Choroid plexus epithelial cell (primary cell): ENCODE data around the gene C3orf80.

Source experiments
- DNase-seq: peaks from one replicate; pipeline ENCODE4 v3.0.0-alpha.2; 2010; ENCODE audit warnings: low read depth
- H3K4me3 ChIP-seq: 2 replicates; pipeline ENCODE4 v1.5.1; 2011; ENCODE audit warnings: low read depth, mild to moderate bottlenecking, control low read depth, low read length, moderate library complexity
- TF ChIP-seq, protein P1 (sequence below): conservative IDR thresholded peaks from 2 replicates; pipeline ENCODE4 v1.5.1; 2011; ENCODE audit warnings: low read depth, mild to moderate bottlenecking, control low read depth, inconsistent platforms, low read length, moderate library complexity

Gene C3orf80

DNA sequence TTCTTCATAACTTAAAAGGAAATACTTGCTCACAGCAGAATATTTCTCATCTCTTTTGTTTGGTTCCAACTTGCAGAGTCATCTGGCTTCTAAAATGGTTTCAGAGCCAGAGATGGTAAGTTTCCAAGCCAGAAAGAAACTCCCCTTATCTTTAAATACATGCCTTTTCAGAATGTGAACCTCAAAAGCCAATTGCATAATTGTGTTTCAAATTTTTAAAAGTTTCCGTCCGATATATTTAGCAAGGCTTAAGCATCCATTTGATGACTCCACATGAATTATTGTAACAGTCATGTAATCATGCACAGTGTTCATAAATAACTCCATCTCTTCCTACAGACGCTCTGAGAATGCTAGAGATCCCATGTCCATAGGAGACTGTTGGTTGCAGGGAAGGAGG lies 40.6 kb upstream of the C3orf80 start:
- peak; percentile 70 for DNase-seq
- TF ChIP-seq, protein P1, sequence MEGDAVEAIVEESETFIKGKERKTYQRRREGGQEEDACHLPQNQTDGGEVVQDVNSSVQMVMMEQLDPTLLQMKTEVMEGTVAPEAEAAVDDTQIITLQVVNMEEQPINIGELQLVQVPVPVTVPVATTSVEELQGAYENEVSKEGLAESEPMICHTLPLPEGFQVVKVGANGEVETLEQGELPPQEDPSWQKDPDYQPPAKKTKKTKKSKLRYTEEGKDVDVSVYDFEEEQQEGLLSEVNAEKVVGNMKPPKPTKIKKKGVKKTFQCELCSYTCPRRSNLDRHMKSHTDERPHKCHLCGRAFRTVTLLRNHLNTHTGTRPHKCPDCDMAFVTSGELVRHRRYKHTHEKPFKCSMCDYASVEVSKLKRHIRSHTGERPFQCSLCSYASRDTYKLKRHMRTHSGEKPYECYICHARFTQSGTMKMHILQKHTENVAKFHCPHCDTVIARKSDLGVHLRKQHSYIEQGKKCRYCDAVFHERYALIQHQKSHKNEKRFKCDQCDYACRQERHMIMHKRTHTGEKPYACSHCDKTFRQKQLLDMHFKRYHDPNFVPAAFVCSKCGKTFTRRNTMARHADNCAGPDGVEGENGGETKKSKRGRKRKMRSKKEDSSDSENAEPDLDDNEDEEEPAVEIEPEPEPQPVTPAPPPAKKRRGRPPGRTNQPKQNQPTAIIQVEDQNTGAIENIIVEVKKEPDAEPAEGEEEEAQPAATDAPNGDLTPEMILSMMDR = no peak
- no peak overlapping the region for H3K4me3 ChIP-seq

- DNase-seq = no peak
- H3K4me3 ChIP-seq = no peak overlapping the region
Measured at GRCh38 chr3:160185751-160186150, 39.5 kb upstream of the C3orf80 start.

GRCh38 chr3:160187288-160187687 lies 37.9 kb upstream of the C3orf80 start:
- no peak for DNase-seq
- TF ChIP-seq, protein P1 = no peak
- no peak overlapping the region for H3K4me3 ChIP-seq

More at GRCh38 chr3:160185751-160186150, 39.5 kb upstream of the C3orf80 start:
- TF ChIP-seq, protein P1 = no peak

DNA sequence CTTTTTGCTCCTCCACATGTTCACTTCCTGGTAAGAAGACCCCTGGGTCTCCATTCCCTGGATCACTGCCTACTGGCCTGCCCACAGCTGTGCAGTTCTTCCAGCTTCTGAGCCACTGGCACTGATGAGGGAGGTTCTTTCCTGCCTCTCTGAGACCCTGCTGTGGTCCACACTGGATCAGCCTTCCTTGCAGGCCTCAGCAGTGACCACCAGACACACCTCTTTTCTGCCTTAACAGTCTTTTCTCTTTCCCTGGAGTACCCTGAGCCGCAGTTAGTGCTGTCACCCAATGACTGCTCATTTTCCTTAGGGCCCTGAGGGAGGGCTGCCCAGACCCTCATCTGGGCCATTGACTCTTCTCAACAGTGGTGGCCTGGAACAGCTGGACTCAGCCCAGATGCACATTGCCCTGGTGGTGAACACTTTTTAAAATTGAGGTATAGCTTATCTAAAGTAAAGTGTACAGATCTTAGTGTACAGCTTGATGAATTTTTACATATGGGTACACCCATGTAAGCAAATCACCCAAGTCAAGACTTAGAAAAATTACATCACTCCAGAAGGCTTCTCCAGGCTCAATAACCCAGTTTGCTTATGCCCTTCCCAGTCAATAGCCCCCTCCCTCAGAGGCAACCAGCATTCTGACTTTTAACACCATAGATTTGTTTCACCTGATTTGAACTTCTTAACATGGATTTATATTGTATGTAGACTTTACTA lies 32.8 kb upstream of the C3orf80 start:
- H3K4me3 ChIP-seq = no peak overlapping the region
- DNase-seq = no peak
- TF ChIP-seq, protein P1 = no peak

- TF ChIP-seq, protein P1 = no peak
- DNase-seq = no peak
- H3K4me3 ChIP-seq = no peak overlapping the region
Measured at GRCh38 chr3:160193644-160194192, 31.5 kb upstream of the C3orf80 start.

GRCh38 chr3:160194438-160194837 lies 30.8 kb upstream of the C3orf80 start:
- no peak for DNase-seq
- TF ChIP-seq, protein P1 = no peak
- H3K4me3 ChIP-seq = no peak overlapping the region

- no peak for DNase-seq
- TF ChIP-seq, protein P1 = no peak
- no peak overlapping the region for H3K4me3 ChIP-seq
Measured at GRCh38 chr3:160195106-160195505, 30.1 kb upstream of the C3orf80 start.
